GM21737 (cell line): ENCODE data around the gene GABBR1.

ENCODE experiments used
- ATAC-seq: cut with Tn5 transposase; IDR thresholded peaks from one replicate; pipeline ENCODE4 v1.9.1; 2021; ENCODE audit warnings: mild to moderate bottlenecking, moderate library complexity; ENCODE audit not compliant: unreplicated experiment

The GABBR1 gene

DNA sequence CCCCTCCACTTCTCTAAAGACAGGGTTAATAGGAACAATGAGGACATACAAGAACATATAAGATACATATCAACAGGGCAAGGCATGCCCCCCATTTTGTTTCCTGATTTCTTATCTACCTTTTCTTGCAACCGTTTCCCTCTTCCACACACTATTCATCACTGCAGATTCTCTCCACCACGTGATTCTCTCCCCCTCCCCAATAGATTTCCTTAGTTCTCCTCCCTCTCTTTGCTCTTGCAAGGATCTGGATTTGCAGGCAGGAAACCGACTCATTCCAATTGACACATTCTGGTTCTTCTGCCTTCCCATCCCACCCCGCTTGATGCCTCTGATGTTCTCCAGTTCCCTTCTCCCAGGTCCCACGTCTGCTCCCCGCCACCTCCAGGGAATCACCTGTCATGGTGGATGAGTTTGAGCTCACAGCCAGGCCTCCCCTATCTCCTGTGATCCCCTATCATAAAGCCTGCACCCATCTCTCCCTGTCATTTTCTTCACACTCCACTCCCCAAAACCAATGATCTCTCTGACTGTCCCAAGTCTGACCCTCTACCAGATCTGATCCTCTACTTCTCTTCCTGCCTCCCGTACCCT lies 7.5 kb downstream of the GABBR1 start:
- no peak for ATAC-seq

DNA sequence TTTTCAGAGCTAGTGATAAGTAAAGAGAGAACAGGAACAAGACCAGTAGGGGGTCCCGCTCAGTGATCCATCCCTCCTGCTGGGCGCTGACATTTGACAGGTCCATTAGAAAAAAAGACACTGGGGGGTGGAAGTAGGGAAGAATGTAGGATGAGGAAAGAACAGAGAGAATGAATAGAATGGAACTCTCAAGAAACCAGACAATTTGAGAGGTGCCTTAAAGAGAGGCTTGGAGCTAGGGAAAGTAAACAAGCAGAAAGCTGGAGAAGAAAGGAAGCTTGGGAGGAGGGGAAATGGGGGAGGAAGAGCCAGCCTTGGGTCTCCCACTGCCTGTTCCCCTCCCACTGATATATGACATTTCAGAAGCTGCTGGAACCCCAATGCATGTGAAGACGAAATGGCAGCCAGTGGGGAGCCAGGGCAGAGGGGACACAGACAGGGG lies 8.4 kb downstream of the GABBR1 start:
- ATAC-seq, result no peak

DNA sequence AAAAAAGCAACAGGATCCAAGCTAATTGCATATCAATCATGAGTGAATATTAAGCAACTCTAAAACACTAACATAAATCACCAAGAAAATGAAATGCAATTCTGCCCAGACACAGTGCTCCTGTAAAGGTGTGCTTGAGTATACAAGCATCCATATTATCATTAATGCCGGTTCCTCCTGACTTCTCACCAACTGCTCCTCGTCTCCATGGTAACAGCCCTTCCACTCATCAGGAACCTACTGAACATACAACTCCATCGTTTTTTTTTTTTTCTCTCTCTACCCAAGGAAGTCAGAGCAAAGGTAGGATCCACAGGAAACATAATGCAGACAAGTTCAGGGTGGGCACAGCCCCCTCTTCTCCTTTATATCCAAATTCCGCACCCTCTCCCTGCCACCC lies 12.4 kb downstream of the GABBR1 start:
- ATAC-seq, result no peak

DNA sequence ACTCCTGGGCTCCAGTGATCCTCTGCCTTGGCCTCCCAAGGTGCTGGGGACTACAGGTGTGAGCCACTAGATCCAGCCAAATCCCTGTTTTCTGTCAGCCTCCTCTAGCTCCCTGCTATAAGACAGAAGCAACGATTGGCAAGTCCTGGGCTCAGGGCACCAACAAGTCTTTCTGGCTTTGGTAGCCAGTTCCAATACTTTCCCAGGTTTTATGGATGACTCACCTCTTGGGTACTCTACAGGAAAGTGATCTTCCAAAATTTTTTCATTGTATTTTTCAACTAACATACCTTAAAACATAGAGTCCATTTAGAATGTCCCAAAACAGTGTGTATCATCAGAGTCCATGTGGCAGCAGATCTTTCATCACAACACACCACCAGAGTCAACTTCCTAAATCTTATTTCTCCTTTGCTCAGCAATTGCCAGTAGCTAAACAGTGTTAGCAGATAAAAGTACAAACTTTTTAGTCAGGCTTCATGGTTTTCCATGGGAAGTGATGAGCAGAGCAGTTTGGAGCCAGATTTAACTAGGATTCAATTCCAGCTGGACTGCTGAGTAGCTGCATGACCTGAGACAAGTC lies 13.3 kb downstream of the GABBR1 start:
- ATAC-seq, result no peak

DNA sequence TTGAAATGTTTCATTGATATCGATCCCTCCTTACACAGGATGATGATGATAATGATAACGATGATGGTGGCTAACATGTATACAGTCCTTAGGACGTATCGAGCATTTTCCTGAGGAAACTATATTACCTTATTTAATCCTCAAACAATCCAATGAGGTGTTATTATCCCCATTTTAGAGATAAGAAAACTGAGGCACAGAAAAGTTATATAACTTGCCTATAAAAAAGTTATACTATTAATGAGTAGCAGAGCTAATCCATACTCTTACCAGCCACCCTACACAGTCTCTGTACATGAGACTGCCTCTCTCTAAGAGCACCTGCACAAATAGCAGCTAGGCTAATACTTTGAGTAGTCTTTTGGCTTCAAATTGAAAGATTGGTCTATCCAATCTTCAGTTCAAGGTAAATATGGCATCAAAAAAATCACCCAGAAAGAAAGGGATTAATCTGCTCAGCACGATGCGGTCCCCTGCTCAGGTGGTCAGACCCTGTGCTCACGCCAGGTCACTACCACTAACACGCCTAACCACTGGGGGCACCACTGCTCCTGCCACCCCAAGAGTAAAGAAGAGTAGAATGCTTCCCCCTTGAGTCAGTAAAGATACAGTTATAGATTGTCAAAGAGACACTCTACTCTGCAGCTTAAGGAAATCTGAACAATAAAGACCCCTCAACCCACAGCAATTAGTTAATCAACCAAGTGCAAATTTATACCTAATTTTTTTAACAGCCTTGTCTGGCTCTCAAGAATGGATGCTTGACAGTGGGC lies 15.0 kb downstream of the GABBR1 start:
- ATAC-seq, result no peak

DNA sequence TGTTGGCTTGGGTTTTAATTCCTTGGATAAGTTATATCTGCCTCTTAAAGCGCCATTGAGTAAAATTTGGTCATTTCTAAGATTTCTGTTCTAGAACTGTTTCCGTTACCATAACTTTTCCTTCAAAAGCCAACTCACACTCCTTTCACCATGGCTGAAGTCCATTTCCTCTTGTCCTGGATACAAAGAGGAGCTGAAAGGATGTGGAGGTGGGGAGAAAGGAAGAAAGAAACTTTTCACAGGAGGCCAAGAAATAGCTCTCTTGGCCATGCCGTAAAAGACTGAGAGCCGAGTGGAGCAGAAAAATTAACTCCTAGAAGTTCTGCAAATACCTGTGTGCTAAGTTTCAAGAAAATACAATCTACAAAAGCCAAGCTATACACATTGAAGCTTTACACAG lies 21.6 kb downstream of the GABBR1 start:
- no peak for ATAC-seq

DNA sequence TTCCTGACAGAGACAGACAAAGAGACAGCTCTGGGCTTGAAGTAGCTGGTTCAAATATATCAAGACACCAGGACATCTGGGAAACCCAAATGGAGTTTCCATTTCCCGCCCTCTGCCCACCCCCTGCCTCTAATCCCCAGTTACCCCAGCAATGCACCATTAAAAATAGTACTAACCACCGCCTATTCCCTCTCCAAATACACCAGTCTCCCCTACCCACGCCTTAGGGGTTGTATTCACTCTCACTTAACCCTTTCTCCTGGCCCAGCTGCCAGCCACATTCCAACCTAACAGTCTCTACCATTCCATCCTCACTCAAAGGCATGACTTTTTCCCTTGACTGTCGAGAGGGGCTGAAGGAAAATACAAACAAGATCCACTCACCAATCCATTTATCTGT lies 22.4 kb downstream of the GABBR1 start:
- ATAC-seq, result no peak

DNA sequence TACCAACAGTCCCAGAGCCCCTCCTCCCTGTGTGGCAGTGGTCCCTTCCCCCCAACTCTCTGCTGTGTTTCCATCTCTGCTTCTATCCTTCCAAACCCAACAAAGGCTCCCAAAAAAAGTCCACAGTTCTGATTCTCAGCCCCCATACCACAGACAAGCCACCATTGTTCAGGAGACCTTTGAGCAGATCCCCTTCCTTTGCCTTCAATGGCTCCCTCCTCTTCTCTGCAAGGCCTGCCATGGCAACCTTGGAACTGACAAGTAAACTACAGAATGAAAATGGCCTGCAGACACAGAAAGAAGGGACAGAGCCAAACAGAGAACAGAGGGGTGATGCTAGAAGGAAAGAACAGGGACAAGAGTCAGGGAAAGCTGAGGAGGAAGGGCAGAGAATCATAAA lies 24.9 kb downstream of the GABBR1 start:
- no peak for ATAC-seq

DNA sequence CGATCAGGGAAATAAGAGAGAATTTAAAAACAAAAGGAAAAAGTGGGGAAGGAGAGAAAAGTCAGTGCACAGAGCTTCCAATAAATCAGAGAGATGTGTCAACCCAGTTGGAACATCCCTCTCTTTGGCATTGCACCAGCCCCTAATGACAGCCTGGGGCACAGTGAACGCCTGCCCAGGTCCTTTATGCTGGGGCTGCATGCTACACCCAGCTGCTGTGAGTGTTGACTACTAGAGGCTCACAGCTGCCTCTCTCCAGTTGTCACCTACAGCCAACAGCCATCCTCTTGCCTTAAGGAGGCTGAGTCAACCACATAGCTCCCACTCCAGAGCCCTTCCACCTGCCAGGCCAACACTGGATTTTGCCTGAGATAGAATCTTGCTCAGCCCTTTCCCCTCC lies 29.1 kb downstream of the GABBR1 start:
- no peak for ATAC-seq

DNA sequence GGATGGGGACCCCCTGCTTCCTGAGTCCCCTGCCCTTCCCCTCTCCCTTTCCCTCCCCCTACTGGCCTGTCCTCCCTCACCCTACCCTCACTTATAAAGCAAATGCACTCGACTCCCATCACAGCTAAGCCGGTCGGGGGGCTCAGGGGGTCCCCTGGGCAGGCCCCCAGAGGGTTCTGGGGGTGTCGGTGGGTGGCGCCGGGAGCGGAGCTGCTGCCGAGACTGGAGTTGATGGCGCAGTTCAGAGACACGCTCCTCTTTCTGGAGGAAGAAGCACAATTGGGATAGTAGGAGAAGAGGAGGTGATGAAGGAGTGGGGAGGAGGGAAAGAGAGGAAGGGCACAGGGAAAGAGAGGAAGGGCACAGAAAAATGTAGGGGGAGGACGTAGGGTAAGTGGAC lies 29.5 kb downstream of the GABBR1 start:
- no peak for ATAC-seq

DNA sequence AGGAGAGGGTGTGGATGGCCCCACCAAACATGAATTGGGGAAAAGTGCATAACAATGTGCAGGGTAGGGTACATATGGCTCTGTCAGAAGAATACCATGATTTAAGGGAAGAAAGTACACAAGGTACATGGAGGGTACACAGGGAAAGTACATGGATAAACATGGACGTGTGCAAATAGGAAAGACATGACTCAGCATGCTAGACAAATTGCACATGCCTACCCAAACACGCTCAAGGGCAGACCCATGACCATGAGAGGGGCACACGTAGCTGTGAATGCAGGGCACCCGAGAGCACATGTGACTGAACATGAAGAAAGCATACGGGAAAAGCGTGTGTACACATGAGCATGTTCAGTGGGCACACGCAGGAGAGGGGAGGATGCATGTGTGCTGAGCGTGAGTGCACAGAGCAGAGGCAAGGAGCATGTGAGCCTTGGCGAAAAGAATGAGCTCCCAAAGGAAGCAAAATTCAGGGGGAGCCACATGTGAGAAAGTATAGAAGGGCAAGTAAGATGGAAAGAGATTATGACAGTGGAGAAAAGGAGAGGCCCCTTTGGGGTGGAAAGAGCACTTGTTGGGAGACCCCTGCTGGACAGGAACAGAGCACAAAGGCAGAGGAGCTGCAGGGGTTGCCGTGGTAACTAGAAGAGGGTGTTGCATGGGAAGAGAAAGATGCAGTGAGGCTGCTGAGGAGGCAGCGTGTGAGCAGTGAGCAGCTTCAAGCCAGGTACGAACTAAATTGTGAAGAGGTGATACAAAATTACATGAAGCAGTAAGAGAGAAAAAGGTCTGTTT lies 30.2 kb downstream of the GABBR1 start:
- no peak for ATAC-seq

DNA sequence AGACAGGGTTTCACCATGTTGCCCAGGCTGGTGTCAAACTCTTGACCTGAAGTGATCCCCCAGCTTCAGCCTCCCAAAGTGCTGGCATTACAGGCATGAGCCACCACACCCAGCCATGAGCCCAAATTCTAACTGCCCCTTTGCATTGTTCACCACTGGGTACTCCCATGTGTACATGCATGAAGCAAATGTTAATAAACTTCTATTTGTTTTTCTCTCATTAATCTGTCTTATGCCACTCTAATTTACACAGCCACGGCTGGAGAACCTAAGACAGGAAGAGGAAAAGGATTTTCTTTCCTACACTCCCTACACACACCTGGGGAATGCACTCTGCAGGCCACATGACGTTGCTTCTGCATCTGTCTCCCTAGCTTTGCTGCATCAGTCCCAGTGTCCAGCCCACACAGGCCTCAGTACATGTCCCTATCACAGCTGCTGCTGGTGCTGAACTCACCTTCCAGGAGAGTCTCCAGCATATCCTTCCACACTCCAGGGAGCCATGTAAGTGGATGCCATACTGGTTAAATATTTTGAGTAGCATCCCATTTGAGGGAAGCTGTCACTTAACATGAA lies 34.7 kb downstream of the GABBR1 start:
- no peak for ATAC-seq

DNA sequence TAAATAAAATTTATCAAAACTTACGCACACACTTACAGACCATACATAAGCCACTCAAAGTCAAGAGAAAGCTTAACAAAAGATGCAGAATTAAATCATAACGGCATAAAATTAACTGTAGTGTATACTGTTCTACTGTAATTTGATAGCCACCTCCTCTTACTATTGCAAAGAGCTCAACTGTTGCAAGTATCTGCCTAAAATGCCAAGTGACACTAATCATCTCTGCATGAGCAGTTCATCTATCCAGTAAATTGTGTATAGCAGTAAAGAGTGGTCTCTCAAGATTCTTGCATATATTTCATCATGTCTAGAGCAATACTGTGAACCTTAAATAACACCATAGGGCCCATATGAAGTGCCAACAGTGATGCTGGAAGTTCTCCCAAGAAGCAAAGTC lies 35.8 kb downstream of the GABBR1 start:
- ATAC-seq, result no peak

DNA sequence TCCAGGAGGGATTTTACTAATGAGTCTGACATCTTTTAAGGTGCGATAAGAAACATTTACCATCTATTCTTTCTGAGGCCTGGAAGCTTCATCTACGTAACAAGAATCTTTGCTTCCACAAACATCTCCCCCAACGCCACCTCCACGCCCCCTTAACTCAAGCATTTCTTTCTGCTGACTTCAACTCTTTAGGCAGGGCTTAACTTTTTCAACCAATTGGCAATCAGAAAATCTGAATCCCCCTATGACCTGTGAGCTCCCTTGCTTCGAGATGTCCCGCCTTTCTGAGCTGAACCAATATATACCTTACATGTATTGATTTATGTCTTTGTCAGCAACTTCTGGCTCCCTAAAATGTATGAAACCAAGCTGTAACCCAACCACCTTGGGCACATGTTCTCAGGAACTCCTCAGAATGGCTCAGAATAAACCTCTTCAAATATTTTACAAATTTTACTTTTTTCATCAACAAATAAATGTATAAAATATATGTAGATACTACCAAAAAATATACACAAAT lies 36.5 kb downstream of the GABBR1 start:
- ATAC-seq, result no peak

DNA sequence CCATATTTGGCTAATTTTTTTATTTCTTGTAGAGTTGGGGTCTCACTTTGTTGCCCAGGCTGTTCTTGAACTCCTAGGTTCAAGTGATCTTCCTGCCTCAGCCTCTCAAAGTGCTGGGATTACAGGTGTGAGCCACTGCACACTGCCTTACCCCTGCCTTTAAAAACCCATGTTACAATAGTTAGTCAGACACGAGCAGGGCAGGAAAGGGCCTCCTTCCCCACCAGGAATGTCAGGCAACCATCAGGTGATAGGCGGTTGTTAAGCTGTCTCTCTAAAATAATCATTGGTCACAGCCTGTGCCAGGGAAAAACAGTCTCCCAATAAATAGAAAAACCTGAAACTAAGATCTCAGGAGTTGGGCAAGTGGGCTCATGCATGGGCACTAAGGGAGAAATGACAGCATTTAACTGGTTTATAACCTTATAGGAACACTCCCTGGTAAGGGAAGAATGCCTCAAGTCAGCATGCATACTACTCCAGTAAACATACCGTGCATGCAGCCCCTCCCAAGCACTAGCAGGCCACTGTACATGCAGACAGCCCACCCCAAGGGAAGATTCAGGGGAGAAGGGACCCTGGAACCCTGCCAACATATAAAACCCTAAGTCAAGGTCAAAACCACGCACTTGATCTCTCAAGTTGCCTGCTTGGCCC lies 39.7 kb downstream of the GABBR1 start:
- ATAC-seq, result no peak

DNA sequence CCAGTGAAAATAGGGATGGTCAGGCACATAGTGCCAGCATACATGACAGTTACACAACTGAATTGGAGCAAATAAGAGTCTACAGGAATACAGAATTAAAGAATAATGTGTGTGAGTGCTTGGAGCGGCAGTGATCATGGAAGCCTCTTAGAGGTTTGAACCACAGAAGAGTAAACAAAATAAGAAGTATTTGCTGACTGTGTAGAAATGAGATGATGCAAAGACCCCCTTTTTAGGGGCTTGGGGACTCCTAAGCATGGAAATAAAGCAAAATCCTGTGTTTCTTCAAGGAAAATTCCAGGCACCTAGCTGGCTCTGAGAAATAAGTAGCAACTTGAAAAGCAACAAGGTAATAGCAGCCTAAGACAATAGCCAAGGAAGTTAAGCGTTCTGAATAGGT lies 41.3 kb downstream of the GABBR1 start:
- no peak for ATAC-seq

DNA sequence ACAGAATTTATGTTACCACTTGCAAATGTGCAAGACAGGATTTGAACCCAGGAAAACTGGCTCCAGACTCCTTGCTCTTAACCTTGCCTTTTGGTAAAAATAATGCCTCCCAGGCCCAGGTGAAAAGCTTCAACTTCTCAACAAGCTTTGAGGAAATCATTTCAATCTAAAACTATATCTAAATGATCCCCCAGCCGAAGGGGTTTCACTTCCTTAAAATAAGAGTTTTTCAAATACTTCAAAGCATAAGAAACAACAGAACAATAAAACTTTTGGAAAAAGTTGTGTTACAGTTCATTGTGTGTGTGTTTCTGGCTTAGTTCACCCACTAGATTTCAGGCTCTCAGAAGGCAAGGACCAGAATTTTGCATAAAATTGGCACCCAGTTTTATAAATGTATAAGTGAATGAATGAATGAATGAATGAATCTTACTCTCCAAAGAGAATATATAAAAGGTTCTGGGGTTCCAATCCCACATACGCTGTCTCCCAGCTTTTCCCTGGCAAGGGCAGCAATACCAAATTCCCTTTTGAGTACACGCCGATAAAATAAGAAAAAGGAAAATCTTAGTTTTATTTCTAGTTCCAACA lies 42.7 kb downstream of the GABBR1 start:
- no peak for ATAC-seq

DNA sequence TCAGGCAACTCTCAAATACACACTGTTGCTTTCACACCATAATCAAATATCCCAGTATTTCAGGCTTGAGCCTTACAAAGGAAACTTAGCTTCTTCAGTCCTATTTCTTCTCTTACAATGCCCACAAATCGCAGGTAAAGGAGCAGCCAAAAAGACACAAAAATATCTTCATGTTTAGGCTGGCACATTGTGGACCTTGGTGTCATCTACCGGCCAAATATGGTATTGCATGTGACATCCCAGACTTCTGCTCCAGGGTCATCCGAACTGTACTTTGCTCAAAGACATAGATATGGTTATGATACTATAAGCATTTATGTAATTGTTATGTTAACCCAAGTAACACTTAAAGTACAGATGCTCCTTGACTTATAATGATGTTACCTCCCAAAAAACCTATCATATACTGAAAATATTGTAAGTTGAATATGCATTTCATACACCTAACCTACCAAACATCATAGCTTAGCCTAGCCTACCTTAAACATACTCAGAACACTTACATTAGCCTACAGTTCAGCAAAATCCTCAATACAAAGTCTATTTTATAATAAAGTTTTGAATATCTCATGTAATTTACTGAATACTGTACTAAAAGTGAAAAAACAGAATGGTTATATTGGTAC lies 43.4 kb downstream of the GABBR1 start:
- ATAC-seq, result no peak

DNA sequence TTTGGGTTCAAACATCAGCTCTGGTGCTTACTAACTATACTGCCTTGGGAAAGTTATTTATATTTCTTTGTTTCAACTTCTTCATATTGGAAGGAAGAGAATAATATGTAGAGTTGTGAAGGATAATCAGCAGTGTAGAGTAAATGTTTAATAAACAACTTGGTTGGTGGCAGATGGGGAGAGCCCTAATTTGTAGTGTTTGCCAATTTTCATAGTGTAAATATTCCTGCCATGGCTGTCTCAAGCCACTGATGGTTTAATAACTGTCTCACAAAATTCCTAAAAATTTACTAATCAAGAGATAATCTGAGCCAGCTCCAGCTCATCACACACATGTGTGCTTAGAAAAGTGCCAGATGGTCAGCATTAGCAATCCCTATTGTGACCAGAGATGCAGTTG lies 48.2 kb downstream of the GABBR1 start, which contains the start of gene OR2H2:
Gene OR2H2 (plus strand): TSS at position 301 of the 400 bp plus-strand sequence. CDS start 2,824 bp downstream, outside the sequence.
- ATAC-seq, result no peak

DNA sequence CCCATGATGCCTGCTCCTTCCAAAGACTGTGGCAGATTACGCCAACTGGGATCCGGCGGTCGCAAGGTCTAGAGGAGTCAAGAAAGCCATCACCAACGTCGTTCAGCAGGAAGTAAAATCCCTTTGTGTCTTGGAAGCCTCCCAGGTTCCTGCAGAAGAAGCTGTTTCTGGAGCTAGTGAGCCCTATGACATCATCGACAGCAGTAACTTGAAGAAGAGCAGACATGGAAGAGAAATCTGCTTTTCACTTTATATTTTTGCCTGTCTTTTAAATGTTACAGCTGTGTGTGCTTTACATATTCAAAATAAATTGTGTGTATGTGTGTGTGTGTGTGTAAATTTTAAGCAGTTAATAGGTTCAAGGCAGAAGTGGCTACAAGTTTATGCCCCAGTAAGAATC lies 55.4 kb downstream of the GABBR1 start:
- ATAC-seq, result no peak
